ENCODE measurements around the gene PARL. TPM values are rescaled to one million over a fixed set of nuclear protein-coding genes. Genes with fewer than 3 reads are reported as not detected.

PARL gene
- total and polyA plus RNA-seq, 2 of the 8 experiments (the other 6 are each of a cell fraction or from before 2014, with no cell fraction given), result 62.7 to 85.0 TPM

GRCh38 chr3:183870563-183870962 lies 14.1 kb downstream of the PARL start:
- Histone ChIP-seq H2BK120ac (replicated peaks; ENCODE audit: low read depth, low read length) (no peak overlapping the region), H3K18ac (ENCODE audit: extremely low read depth, low read length) (no peak overlapping the region), H3K23ac (ENCODE audit: insufficient read length) (no peak overlapping the region), H2BK20ac (ENCODE audit: low read length) (no peak overlapping the region), H3K4ac (replicated peaks; ENCODE audit: insufficient read length, low read depth, low read length) (no peak overlapping the region), H3K27ac (ENCODE audit: low read depth, low read length) (no peak overlapping the region), H3K27me3 (replicated peaks in 1 of 4; ENCODE audit: control insufficient read depth in 3 of 4, extremely low read depth in 1 of 4, insufficient read depth in 3 of 4, low read length in 3 of 4) (no peaks in the 10 kb centered on the region), H3K4me3 (ENCODE audit: extremely low read depth in 1 of 4, insufficient read depth in 2 of 4, low read depth in 3 of 4, low read length in 4 of 4) (no peak overlapping the region), H3K79me1 (ENCODE audit: low read depth, low read length) (peaks cover 5% of the 10 kb centered on the region), H2BK12ac (ENCODE audit: low read depth, low read length) (no peak overlapping the region), H3K9ac (replicated peaks in 1 of 4; ENCODE audit: extremely low read depth in 1 of 4, low read depth in 3 of 4, low read length in 3 of 4) (0 out of 7 replicates have a peak overlapping the region, but pooled peaks of 1 of the 4 experiments have one; percentile 3), H3K9me3 (ENCODE audit: insufficient read depth in 2 of 2, low read depth in 1 of 2, low read length in 1 of 2) (no peaks in the 10 kb centered on the region), H2AFZ (ENCODE audit: low read length) (no peak overlapping the region), H2BK15ac (ENCODE audit: low read length) (no peak overlapping the region), H3K23me2 (ENCODE audit: low read depth, low read length) (no peaks in the 10 kb centered on the region; the same call in 1 of the 2 replicates), H3K4me2 (ENCODE audit: insufficient read depth in 1 of 2, low read depth in 2 of 2, low read length in 2 of 2) (no peak overlapping the region), H2BK5ac (ENCODE audit: low read depth, low read length) (no peak overlapping the region), H4K91ac (replicated peaks; ENCODE audit: insufficient read length, low read length) (no peak overlapping the region), H4K5ac (ENCODE audit: insufficient read length, low read depth, low read length) (no peak overlapping the region), H4K8ac (ENCODE audit: extremely low read depth, insufficient read depth, low read length) (no peak overlapping the region), H2AK5ac (ENCODE audit: low read depth, low read length) (no peak overlapping the region), H4K20me1 (replicated peaks in 1 of 2; ENCODE audit: control insufficient read depth in 1 of 2, insufficient read depth in 2 of 2, low read length in 2 of 2) (peaks cover 1 to 3% of the 10 kb centered on the region in 2 experiments), H3K36me3 (ENCODE audit: control insufficient read depth in 2 of 4, insufficient read depth in 4 of 4, low read length in 3 of 4) (peaks cover 0 to 23% (median 16%) of the 10 kb centered on the region in 4 experiments; a peak in 6 of 8 replicates), H3K14ac (ENCODE audit: insufficient read length) (no peak overlapping the region), H3K56ac (replicated peaks; ENCODE audit: insufficient read length, low read depth, low read length) (no peak overlapping the region), H3K4me1 (replicated peaks in 1 of 4; ENCODE audit: control insufficient read depth in 3 of 4, insufficient read depth in 4 of 4, low read length in 3 of 4) (no peaks in the 10 kb centered on the region), H3K79me2 (ENCODE audit: control insufficient read depth in 1 of 2, insufficient read depth in 2 of 2, low read length in 2 of 2) (peaks cover 9 to 68% of the 10 kb centered on the region in 2 experiments)
- ChIA-PET CTCF (ENCODE audit: partially characterized antibody) (no interaction called here), POLR2A (ENCODE audit: partially characterized antibody) (interaction anchor here (0.9 to 2.2 kb wide), 2 partner anchors 14 to 22 kb away, joined by 3 to 10 read pairs; partner anchors contain the start of gene PARL)
- WGBS, 2 experiments (ENCODE audit: extremely low coverage in 1 of 2, insufficient coverage in 1 of 2, insufficient read length in 1 of 2, insufficient replicate concordance in 2 of 2, low coverage in 1 of 2, low lambda C conversion rate in 2 of 2, missing lambda C conversion rate in 1 of 2), result 85 to 100% methylated on average over 1 to 3 of the region's 3 CpGs
- FAIRE-seq (no peak), DNase-seq (ENCODE audit: low read depth in 1 of 2, low spot score in 2 of 2) (peak in 1 of 2 experiments; percentile 10)
- TF ChIP-seq EGR1 (IDR thresholded peaks at IDR 0.05; ENCODE audit: borderline replicate concordance, low read depth, low read length), result no peak
- TF ChIP-seq JUN (IDR thresholded peaks at IDR 0.05; ENCODE audit: low read depth, low read length), result no peak
- no peak for TF ChIP-seq SRF (IDR thresholded peaks at IDR 0.05; ENCODE audit: low read depth, low read length)
- TF ChIP-seq POLR2AphosphoS5 (IDR thresholded peaks at IDR 0.05; ENCODE audit: low read depth, low read length), result no peak
- no peak for TF ChIP-seq SP2 (IDR thresholded peaks at IDR 0.05; ENCODE audit: low read length)
- no peak for TF ChIP-seq RXRA (IDR thresholded peaks at IDR 0.05; ENCODE audit: insufficient read depth, low read depth, low read length)
- no peak for TF ChIP-seq ASH2L (IDR thresholded peaks at IDR 0.05; ENCODE audit: low read length)
- no peak for TF ChIP-seq CTBP2 (IDR thresholded peaks at IDR 0.05; ENCODE audit: borderline replicate concordance, insufficient read depth, insufficient read length, low read length)
- TF ChIP-seq, protein P1, sequence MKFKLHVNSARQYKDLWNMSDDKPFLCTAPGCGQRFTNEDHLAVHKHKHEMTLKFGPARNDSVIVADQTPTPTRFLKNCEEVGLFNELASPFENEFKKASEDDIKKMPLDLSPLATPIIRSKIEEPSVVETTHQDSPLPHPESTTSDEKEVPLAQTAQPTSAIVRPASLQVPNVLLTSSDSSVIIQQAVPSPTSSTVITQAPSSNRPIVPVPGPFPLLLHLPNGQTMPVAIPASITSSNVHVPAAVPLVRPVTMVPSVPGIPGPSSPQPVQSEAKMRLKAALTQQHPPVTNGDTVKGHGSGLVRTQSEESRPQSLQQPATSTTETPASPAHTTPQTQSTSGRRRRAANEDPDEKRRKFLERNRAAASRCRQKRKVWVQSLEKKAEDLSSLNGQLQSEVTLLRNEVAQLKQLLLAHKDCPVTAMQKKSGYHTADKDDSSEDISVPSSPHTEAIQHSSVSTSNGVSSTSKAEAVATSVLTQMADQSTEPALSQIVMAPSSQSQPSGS (IDR thresholded peaks at IDR 0.05; ENCODE audit: low read length), result no peak
- no peak for TF ChIP-seq FOSL1 (IDR thresholded peaks at IDR 0.05; ENCODE audit: insufficient read depth, low read depth, low read length)
- no peak for TF ChIP-seq TAF1 (IDR thresholded peaks at IDR 0.05; ENCODE audit: low read depth, low read length)
- no peak for TF ChIP-seq CBX8 (IDR thresholded peaks at IDR 0.05; ENCODE audit: borderline replicate concordance, low read depth, low read length)
- TF ChIP-seq GABPA (IDR thresholded peaks at IDR 0.05; ENCODE audit: borderline replicate concordance, insufficient read depth, low read length), result no peak

Data from H1 (cell line).